ELF-1 (cell line): ENCODE data around the gene ACOX3.
"Not testable (repeated sequence)": the region's sequence is repeated elsewhere in the genome, so short reads cannot be mapped to it uniquely, and the experiment has no call there.

Experiments
- DNase-seq: peaks from one replicate; pipeline ENCODE4 v3.0.0-alpha.2; 2016; ENCODE audit warnings: low read depth, low spot score

Gene ACOX3

DNA sequence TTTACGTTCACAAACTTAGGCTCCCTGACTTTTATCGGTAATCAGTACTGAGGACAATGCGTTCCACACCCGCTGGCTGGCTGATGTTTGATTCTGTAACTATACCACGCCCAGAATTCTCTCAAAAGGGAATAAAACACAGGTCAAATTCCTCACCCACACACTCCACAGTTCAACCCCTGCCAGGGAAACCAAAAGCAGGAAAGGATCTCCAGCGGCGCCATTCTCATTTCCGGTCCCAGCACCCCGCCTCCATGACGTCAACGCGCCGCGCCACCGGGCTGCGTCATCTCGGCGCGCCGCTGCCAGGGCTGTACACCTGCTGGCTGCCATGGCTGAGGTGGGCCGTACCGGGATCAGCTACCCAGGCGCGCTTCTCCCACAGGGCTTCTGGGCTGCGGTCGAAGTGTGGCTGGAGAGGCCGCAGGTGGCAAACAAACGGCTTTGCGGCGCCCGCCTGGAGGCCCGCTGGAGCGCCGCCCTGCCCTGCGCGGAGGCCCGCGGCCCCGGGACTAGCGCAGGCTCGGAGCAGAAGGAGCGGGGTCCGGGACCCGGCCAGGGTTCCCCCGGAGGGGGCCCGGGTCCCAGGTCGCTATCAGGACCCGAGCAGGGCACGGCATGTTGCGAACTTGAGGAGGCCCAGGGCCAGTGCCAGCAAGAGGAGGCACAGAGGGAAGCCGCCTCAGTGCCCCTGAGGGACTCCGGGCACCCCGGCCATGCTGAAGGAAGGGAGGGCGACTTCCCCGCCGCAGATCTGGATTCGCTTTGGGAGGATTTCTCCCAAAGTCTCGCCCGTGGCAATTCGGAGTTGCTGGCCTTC lies at the start of gene ACOX3, which contains the start of gene TRMT44:
ACOX3 (minus strand) TSS at position 232 of the 820 bp plus-strand sequence. CDS start 24,202 bp downstream, outside the sequence.
TRMT44 (plus strand) TSS at position 286 of the 820 bp plus-strand sequence; CDS start at position 332, 46 bp downstream.
- DNase-seq, result peak; percentile 98

DNA sequence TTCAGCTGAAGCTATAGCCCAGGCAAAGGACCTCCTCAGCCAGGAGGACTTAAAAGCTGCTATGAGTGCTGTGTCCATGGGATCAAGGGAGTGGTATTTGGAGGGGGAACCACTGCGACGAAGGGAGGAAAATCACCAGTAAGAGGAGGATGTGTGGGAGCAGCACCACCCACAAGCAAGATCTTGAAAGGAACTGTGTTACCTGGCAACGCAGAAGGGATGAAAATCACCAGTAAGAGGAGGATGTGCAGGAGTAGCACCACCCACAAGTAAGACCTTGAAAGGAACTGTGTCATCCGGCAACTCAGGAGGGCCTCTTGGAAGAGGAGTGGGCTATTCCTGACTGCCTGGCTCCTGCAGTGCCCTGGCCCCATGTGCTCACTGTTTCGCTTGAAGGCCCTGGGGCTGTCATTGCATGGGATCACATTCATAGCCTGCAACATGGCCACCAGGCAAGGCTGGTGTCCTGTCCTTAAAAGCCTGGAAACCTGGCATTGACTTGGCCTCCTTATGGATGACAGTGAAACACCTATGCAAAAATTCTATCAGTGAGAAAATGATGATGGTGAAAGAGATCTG lies 48.4 kb upstream of the ACOX3 start:
- no peak for DNase-seq

GRCh38 chr4:8486643-8487042 lies 46.1 kb upstream of the ACOX3 start:
- DNase-seq, result not testable (repeated sequence)

DNA sequence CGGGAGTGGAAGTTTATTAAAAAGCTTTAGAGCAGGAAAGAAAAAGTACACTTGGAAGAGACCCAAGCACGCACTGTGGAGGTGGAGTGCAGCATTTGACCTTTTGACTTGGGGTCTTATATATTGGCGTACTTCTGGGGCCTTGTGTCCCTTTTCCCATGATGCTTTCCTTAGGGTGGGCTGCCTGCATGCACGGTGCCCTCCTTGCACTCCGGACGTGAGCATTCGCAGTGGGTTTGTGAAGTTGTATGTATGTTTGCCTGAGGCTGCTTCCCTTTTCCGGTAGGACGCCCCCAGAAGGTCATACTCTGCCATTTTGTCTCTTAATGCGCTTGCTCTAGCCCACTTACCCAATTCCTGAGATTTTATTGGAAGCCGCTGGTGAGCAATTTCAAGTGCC lies 39.7 kb upstream of the ACOX3 start:
- no peak for DNase-seq

- DNase-seq, result peak; percentile 25
These were observed 38.5 kb upstream of the ACOX3 start for GRCh38 chr4:8478801-8479744.

DNA sequence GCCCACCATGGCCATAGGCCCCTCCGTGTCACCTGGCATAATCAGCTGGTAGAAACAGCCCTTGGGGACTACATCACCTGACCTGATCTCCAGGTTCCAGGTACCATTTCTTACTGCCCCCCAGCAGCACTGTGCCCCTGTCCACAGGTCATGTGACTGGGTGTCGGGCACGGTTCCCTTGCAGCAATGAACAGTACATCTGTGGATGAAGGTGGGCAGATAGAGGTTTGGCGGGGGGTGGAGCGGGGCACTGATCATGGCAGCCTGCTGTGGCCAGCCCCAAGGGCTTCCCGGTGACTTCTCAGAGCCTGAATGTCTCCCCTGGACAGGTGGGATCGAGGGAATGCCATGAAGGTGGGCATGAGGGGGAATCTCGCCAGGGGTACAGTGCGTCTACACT lies 37.8 kb upstream of the ACOX3 start:
- no peak for DNase-seq

GRCh38 chr4:8477676-8478075 lies 37.2 kb upstream of the ACOX3 start:
- DNase-seq, result no peak

- DNase-seq, result no peak
These were observed 36.6 kb upstream of the ACOX3 start for GRCh38 chr4:8477095-8477635.

GRCh38 chr4:8475751-8476575 lies 35.4 kb upstream of the ACOX3 start:
- DNase-seq, result no peak

- no peak for DNase-seq
These were observed 34.3 kb upstream of the ACOX3 start for GRCh38 chr4:8474856-8475255.

GRCh38 chr4:8473920-8474590 lies 33.5 kb upstream of the ACOX3 start:
- no peak for DNase-seq

- DNase-seq, result no peak
These were observed 32.8 kb upstream of the ACOX3 start for GRCh38 chr4:8473198-8473919.

- peak; percentile 87 for DNase-seq
These were observed 32.2 kb upstream of the ACOX3 start for GRCh38 chr4:8472689-8473197.

DNA sequence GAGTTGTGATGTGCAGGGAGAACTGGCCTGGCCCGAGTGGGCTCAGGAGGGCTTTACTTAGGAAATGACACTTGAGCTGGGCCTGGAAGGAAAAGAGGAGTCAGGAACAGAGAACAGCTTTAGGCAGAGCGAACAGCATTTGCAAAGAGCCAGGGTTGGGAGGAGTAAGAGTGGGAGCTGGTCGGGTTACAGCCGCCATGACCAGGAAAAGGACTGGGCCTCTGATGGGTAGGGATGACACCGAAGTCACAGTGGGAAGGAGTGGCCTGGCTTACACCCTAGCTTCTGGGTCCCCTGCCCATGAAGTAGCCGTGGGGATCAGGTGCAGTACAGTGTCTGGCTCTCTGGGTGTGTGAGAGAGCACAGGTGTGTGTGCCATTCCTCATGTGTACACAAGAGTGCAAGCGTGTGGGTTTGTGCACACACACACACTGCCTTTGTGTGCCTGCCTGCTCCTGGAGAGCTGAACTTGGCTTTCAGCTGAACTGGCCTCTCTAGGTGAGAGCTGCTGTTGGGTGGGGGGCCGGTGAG lies 31.7 kb upstream of the ACOX3 start:
- DNase-seq, result no peak

GRCh38 chr4:8471211-8471875 lies 30.8 kb upstream of the ACOX3 start:
- no peak for DNase-seq

- no peak for DNase-seq
These were observed 30.0 kb upstream of the ACOX3 start for GRCh38 chr4:8470451-8471024.

- no peak for DNase-seq
These were observed 29.0 kb upstream of the ACOX3 start for GRCh38 chr4:8469550-8469949.
